HCT116 (cell line): Measurements from ENCODE around the gene ACAP3.

ENCODE experiments used
- CEBPB ChIP-seq: IDR thresholded peaks from 2 replicates; pipeline ENCODE4 v1.6.1; 2012; ENCODE audit warnings: low read depth
- CTCF ChIP-seq, 3 experiments: fragments of 200-600 bp in 1 of 3; sonication (generic) in 1 of 3; IDR thresholded peaks in 2 of 3; conservative IDR thresholded peaks in 1 of 3; 2 replicates each; pipeline ENCODE4 v1.5.1; 2012 to 2017; ENCODE audit warnings: low read depth in 2 of 3, low read length in 2 of 3, antibody characterized with exemption in 1 of 3, borderline replicate concordance in 1 of 3, control low read depth in 1 of 3, mild to moderate bottlenecking in 1 of 3, mixed read lengths in 1 of 3, mixed run types in 1 of 3, moderate library complexity in 1 of 3; ENCODE audit not compliant: insufficient read depth in 1 of 3
- EZH2 ChIP-seq: fragments of 200-600 bp; sonication (generic); IDR thresholded peaks from 2 replicates; pipeline ENCODE4 v1.6.1; 2017; ENCODE audit warnings: antibody characterized with exemption, mixed run types
- FOSL1 ChIP-seq: IDR thresholded peaks from 2 replicates; pipeline ENCODE4 v1.6.1; 2012; ENCODE audit warnings: low read depth
- MAX ChIP-seq: IDR thresholded peaks from 2 replicates; pipeline ENCODE4 v1.6.1; 2012
- POLR2A ChIP-seq: IDR thresholded peaks from 2 replicates; pipeline ENCODE4 v1.7.0; 2011; ENCODE audit warnings: borderline replicate concordance; ENCODE audit not compliant: insufficient read depth, insufficient read length; ENCODE audit errors: extremely low read depth
- POLR2AphosphoS5 ChIP-seq: IDR thresholded peaks from 2 replicates; pipeline ENCODE4 v1.6.1; 2011; ENCODE audit warnings: mild to moderate bottlenecking, low read depth, low read length, moderate library complexity
- RAD21 ChIP-seq: IDR thresholded peaks from 2 replicates; pipeline ENCODE4 v1.6.1; 2012; ENCODE audit warnings: low read depth, mild to moderate bottlenecking
- SIN3A ChIP-seq: IDR thresholded peaks from 2 replicates; pipeline ENCODE4 v1.6.1; 2012; ENCODE audit warnings: low read depth
- SP1 ChIP-seq: IDR thresholded peaks from 2 replicates; pipeline ENCODE4 v1.6.1; 2012; ENCODE audit warnings: low read depth
- SRF ChIP-seq: IDR thresholded peaks from 2 replicates; pipeline ENCODE4 v1.6.1; 2012; ENCODE audit warnings: low read depth
- ZFX ChIP-seq: fragments of 450-650 bp; IDR thresholded peaks from 2 replicates; pipeline ENCODE4 v1.6.1; 2017
- ZNF274 ChIP-seq: fragments of 200-500 bp; sonication (Bioruptor generic); IDR thresholded peaks from 2 replicates; pipeline ENCODE4 v1.6.1; 2014; ENCODE audit warnings: mild to moderate bottlenecking, low read depth, low read length, inconsistent platforms
- TF ChIP-seq, protein P1 (sequence below): IDR thresholded peaks from 2 replicates; pipeline ENCODE4 v1.6.1; 2012; ENCODE audit warnings: low read depth

DNA sequence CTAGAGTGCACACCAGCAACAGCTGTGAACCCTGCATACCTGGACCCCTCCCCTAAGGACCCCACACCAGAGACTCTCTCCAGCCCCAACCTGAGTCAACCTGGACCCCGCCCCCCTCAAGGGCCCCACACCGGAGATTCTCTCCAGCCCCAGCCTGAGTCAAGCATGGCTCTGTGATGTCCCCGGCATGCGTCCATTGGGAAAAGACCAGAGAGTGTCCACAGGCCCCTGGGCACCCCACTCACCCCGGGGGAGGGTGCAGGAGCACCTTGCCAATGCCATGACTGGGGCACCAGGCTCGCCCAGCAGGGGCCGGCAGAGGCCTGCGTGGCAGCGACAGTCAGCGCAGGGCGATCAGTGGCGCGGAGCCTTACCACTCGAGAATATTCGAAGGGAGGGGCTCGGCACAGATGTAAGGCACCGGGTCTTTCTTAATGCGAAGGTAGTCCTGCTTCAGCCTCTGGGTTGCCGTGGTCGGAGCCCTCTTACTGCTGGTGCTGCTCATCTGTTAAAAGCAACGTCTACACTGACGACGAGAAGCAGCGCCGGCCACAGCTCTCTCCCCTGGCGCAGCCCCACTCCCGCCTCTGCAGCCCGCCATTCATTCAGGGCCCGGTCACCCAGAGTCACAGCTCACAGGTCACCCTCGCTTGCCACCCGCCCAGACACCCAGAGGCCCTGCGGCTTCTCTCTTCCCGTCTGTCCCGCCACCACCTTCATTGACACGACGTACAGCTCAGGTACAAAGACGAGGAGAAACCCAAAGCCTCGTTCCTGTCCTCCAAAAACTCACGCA is 40.0 kb downstream of the ACAP3 start:
- TF ChIP-seq POLR2A = no peak
- no peak for TF ChIP-seq CTCF (IDR thresholded peaks at IDR 0.05 in 2 of 3, conservative IDR thresholded peaks at IDR 0.05 in 1 of 3; ENCODE audit: borderline replicate concordance in 1 of 3, insufficient read depth in 1 of 3, low read depth in 2 of 3, low read length in 2 of 3)
- TF ChIP-seq CEBPB = no peak
- no peak for TF ChIP-seq SIN3A
- TF ChIP-seq RAD21 = no peak
- TF ChIP-seq EZH2 = no peak
- TF ChIP-seq POLR2AphosphoS5 = no peak
- TF ChIP-seq, protein P1, sequence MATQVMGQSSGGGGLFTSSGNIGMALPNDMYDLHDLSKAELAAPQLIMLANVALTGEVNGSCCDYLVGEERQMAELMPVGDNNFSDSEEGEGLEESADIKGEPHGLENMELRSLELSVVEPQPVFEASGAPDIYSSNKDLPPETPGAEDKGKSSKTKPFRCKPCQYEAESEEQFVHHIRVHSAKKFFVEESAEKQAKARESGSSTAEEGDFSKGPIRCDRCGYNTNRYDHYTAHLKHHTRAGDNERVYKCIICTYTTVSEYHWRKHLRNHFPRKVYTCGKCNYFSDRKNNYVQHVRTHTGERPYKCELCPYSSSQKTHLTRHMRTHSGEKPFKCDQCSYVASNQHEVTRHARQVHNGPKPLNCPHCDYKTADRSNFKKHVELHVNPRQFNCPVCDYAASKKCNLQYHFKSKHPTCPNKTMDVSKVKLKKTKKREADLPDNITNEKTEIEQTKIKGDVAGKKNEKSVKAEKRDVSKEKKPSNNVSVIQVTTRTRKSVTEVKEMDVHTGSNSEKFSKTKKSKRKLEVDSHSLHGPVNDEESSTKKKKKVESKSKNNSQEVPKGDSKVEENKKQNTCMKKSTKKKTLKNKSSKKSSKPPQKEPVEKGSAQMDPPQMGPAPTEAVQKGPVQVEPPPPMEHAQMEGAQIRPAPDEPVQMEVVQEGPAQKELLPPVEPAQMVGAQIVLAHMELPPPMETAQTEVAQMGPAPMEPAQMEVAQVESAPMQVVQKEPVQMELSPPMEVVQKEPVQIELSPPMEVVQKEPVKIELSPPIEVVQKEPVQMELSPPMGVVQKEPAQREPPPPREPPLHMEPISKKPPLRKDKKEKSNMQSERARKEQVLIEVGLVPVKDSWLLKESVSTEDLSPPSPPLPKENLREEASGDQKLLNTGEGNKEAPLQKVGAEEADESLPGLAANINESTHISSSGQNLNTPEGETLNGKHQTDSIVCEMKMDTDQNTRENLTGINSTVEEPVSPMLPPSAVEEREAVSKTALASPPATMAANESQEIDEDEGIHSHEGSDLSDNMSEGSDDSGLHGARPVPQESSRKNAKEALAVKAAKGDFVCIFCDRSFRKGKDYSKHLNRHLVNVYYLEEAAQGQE = no peak
- TF ChIP-seq SP1 = no peak
- no peak for TF ChIP-seq SRF
- TF ChIP-seq ZFX = no peak
- no peak for TF ChIP-seq MAX
- no peak for TF ChIP-seq FOSL1
- no peak for TF ChIP-seq ZNF274
